ENCODE measurements around the gene EMC6.

DNA sequence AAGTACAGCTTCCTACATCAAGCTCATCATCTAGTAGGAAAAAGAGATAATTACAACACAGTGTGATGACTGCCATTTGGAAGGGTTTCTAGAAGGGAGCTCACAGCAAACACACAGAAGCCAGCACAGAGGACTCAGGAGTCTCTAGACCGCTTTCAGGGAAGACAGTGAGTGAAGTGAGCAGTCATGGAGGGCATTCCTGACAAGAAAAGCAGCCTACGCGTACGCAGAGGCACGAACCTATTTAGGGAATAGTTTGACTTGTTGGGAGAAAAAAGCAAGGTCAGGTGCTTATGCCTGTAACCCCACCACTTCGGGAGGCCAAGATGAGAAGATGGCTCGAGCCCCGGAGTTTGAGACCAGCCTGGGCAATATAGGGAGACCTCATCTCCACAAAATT lies 46.7 kb downstream of the EMC6 start:
- TF ChIP-seq, protein P1, sequence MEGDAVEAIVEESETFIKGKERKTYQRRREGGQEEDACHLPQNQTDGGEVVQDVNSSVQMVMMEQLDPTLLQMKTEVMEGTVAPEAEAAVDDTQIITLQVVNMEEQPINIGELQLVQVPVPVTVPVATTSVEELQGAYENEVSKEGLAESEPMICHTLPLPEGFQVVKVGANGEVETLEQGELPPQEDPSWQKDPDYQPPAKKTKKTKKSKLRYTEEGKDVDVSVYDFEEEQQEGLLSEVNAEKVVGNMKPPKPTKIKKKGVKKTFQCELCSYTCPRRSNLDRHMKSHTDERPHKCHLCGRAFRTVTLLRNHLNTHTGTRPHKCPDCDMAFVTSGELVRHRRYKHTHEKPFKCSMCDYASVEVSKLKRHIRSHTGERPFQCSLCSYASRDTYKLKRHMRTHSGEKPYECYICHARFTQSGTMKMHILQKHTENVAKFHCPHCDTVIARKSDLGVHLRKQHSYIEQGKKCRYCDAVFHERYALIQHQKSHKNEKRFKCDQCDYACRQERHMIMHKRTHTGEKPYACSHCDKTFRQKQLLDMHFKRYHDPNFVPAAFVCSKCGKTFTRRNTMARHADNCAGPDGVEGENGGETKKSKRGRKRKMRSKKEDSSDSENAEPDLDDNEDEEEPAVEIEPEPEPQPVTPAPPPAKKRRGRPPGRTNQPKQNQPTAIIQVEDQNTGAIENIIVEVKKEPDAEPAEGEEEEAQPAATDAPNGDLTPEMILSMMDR (IDR thresholded peaks at IDR 0.05; ENCODE audit: poor library complexity) = no peak
- TF ChIP-seq EZH2phosphoT487 (IDR thresholded peaks at IDR 0.05; ENCODE audit: low read depth, severe bottlenecking, unreplicated experiment) = no peak
- TF ChIP-seq EZH2 (IDR thresholded peaks at IDR 0.05; ENCODE audit: borderline replicate concordance) = no peak

Measured in hepatocyte (in vitro differentiated cells).